PC-3 (cell line): ENCODE measurements around the gene LHFPL6. TPM values are rescaled to one million over a fixed set of nuclear protein-coding genes. Genes with fewer than 3 reads are reported as not detected.

ENCODE experiments used
- ATAC-seq: fragments of 200-7000 bp; cut with Tn5 transposase; 2 replicates; pipeline ENCODE4 v1.9.1; 2020; ENCODE audit warnings: mild to moderate bottlenecking, moderate library complexity
- BruUV-seq: library from RNA; stranded (reverse); fragments of 400-500 nt; replicated peaks from 2 replicates; lab custom pipeline; 2021; lab: Mats Ljungman, UMichigan
- CTCF ChIA-PET: fragments of 300-600 bp; sonication (Branson Sonifier 250); formaldehyde crosslinking; loops from one replicate; lab custom pipeline; 2022; ENCODE audit warnings: antibody characterized with exemption; lab: Charles Lee
- POLR2A ChIA-PET: fragments of 300-600 bp; sonication (Branson Sonifier 250); formaldehyde crosslinking; loops from one replicate; lab custom pipeline; 2022; ENCODE audit warnings: antibody characterized with exemption; ENCODE audit not compliant: unreplicated experiment; lab: Charles Lee
- DNase-seq: peaks from one replicate; pipeline ENCODE4 v3.0.0-alpha.2; 2015
- H2AFZ ChIP-seq: fragments of 300-600 bp; sonication (generic); 2 replicates; pipeline ENCODE4 v1.6.0; 2016; ENCODE audit warnings: antibody characterized with exemption, low read length
- H3F3A ChIP-seq: fragments of 300-600 bp; sonication (generic); one replicate; pipeline ENCODE4 v1.6.0; 2017; ENCODE audit warnings: antibody characterized with exemption, low read length, control low read depth, mild to moderate bottlenecking; ENCODE audit not compliant: unreplicated experiment
- H3K27ac ChIP-seq: fragments of 300-600 bp; sonication (generic); 2 replicates; pipeline ENCODE4 v1.5.1; 2016; ENCODE audit warnings: mild to moderate bottlenecking, low read length
- H3K27me3 ChIP-seq: fragments of 300-600 bp; sonication (generic); 2 replicates; pipeline ENCODE4 v1.6.1; 2016; ENCODE audit warnings: low read length, mixed read lengths
- H3K36me3 ChIP-seq: fragments of 300-600 bp; sonication (generic); 2 replicates; pipeline ENCODE4 v1.6.1; 2016; ENCODE audit warnings: low read depth, mixed run types, low read length, mixed read lengths
- H3K4me1 ChIP-seq: fragments of 300-600 bp; sonication (generic); 2 replicates; pipeline ENCODE4 v1.5.1; 2016; ENCODE audit warnings: low read length; ENCODE audit not compliant: insufficient read depth
- H3K4me2 ChIP-seq: fragments of 300-600 bp; sonication (generic); 2 replicates; pipeline ENCODE4 v1.6.0; 2016; ENCODE audit warnings: low read length
- H3K4me3 ChIP-seq: fragments of 300-600 bp; sonication (generic); 2 replicates; pipeline ENCODE4 v1.5.1; 2016; ENCODE audit warnings: mild to moderate bottlenecking, low read length, mixed read lengths
- H3K79me2 ChIP-seq: fragments of 300-600 bp; sonication (generic); 2 replicates; pipeline ENCODE4 v1.6.1; 2017; ENCODE audit warnings: low read length, mixed read lengths
- H3K9ac ChIP-seq: fragments of 300-600 bp; sonication (generic); 2 replicates; pipeline ENCODE4 v1.6.0; 2016; ENCODE audit warnings: mild to moderate bottlenecking, low read length
- H3K9me2 ChIP-seq: fragments of 300-600 bp; sonication (generic); replicated peaks from 2 replicates; pipeline ENCODE4 v1.6.1; 2016; ENCODE audit warnings: mixed run types, low read length, mixed read lengths
- H3K9me3 ChIP-seq: fragments of 300-600 bp; sonication (generic); 2 replicates; pipeline ENCODE4 v1.6.1; 2016; ENCODE audit warnings: low read length, mixed read lengths
- H4K20me1 ChIP-seq: fragments of 300-600 bp; sonication (generic); 2 replicates; pipeline ENCODE4 v1.6.1; 2016; ENCODE audit warnings: low read length, mixed read lengths
- EZH2 ChIP-seq: fragments of 300-600 bp; sonication (generic); IDR thresholded peaks from one replicate; pipeline ENCODE4 v1.6.1; 2017; ENCODE audit warnings: antibody characterized with exemption, mild to moderate bottlenecking, low read length; ENCODE audit not compliant: unreplicated experiment
- EZH2phosphoT487 ChIP-seq: fragments of 300-600 bp; sonication (generic); IDR thresholded peaks from 2 replicates; pipeline ENCODE4 v1.6.1; 2018; ENCODE audit warnings: mild to moderate bottlenecking, antibody characterized with exemption, low read length, borderline replicate concordance
- intact Hi-C: fragments of 100-400 bp; cut with micrococcal nuclease; formaldehyde crosslinking; loops from 2 replicates; pipeline ENCODE4 v1.9.0; 2023
- total RNA-seq: library from RNA; depleted of rRNA; stranded (reverse); fragments of >200 nt; gene quantifications from 2 replicates; pipeline ENCODE4 v1.2.3, GENCODE V29; 2014
- TF ChIP-seq, protein P1 (sequence below): fragments of 300-600 bp; sonication (generic); conservative IDR thresholded peaks from 2 replicates; pipeline ENCODE4 v1.5.1; 2017; ENCODE audit warnings: antibody characterized with exemption, low read depth, mild to moderate bottlenecking, low read length

LHFPL6 gene
- total RNA-seq, 1 experiment from 2014 or later, result 7.8 TPM

DNA sequence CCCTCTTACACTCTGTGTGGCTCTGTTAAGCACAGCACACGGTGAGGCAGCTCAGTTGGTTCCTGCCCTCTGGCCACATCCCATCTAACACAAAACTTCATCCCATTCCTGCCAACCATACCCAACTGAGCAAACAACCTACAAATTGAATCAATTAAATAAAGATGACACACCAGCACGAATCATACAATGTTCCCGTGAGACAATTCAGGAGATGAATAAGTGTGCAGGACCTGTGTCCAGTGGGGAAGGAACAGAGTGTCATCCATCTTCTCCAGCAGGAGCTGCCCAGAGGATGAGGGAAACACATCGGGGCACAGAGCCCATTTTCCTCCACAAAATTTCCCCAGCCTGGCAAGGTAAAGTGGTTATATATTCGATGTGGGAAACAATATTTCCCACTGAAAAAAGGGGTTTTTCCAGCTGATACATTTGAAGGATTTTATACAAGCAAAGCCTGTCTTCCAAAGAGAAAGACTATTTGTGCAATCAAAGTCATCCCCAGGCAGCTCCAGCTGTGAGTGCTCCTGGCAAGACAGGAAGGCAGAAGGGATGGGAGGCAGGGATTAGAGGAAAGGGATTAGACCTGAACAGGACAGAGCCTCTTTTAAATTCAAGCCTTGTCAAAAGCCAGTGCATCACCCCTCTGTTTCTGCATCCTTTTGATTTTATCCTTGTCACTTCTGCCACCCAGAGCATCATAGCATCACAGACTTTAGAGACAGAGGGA is 240.2 kb downstream of the LHFPL6 start:
- Histone ChIP-seq H3K36me3 (no peaks in the 10 kb centered on the region), H4K20me1 (no peaks in the 10 kb centered on the region), H3K9me3 (no peaks in the 10 kb centered on the region), H3K4me3 (no peak overlapping the region), H3K79me2 (no peaks in the 10 kb centered on the region), H3K27ac (no peak overlapping the region), H3K4me2 (no peak overlapping the region), H2AFZ (no peak overlapping the region), H3K9ac (no peak overlapping the region), H3F3A (no peaks in the 10 kb centered on the region), H3K27me3 (no peaks in the 10 kb centered on the region), H3K4me1 (peaks cover 3% of the 10 kb centered on the region; the same call in 1 of the 2 replicates), H3K9me2 (no peaks in the 10 kb centered on the region)
- TF ChIP-seq, protein P1, sequence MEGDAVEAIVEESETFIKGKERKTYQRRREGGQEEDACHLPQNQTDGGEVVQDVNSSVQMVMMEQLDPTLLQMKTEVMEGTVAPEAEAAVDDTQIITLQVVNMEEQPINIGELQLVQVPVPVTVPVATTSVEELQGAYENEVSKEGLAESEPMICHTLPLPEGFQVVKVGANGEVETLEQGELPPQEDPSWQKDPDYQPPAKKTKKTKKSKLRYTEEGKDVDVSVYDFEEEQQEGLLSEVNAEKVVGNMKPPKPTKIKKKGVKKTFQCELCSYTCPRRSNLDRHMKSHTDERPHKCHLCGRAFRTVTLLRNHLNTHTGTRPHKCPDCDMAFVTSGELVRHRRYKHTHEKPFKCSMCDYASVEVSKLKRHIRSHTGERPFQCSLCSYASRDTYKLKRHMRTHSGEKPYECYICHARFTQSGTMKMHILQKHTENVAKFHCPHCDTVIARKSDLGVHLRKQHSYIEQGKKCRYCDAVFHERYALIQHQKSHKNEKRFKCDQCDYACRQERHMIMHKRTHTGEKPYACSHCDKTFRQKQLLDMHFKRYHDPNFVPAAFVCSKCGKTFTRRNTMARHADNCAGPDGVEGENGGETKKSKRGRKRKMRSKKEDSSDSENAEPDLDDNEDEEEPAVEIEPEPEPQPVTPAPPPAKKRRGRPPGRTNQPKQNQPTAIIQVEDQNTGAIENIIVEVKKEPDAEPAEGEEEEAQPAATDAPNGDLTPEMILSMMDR, result no peak
- TF ChIP-seq EZH2 (no peak), EZH2phosphoT487 (no peak)
- DNase-seq (peak; percentile 17), ATAC-seq (peak; percentile 67)
- intact Hi-C loops, result no loop called here
- CTCF ChIA-PET, result no interaction called here
- BruUV-seq, result no TSS peak
- POLR2A ChIA-PET, result no interaction called here

DNA sequence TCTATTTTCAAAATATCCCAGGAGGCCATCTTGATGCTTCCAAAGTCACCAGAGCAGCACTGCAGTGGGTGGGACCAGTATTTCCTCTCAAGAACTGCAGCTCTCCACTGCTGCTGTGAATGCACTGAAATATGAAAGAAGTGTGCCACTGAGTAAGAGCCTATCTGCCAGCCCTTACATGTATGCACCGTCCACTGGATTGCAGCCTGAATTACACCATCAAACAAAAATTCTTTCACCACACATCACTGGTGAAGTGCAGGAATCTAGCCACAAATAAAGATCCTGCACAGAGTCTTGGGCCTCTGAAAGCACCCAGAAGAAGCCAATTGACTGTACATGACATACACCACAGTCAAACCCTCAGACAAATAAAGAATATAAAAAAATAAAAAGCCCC is 249.0 kb downstream of the LHFPL6 start:
- ChIA-PET POLR2A (no interaction called here), CTCF (no interaction called here)
- H3F3A ChIP-seq, result no peaks in the 10 kb centered on the region
- no peaks in the 10 kb centered on the region for H4K20me1 ChIP-seq
- TF ChIP-seq EZH2 (no peak), EZH2phosphoT487 (no peak)
- TF ChIP-seq, protein P1, result no peak
- ATAC-seq, result no peak
- H3K36me3 ChIP-seq, result no peaks in the 10 kb centered on the region
- H3K4me2 ChIP-seq, result no peak overlapping the region
- H3K9me2 ChIP-seq, result no peaks in the 10 kb centered on the region
- H2AFZ ChIP-seq, result no peak overlapping the region
- H3K27ac ChIP-seq, result no peak overlapping the region
- BruUV-seq, result no TSS peak
- H3K4me3 ChIP-seq, result no peak overlapping the region
- intact Hi-C loops, result no loop called here
- no peaks in the 10 kb centered on the region for H3K9me3 ChIP-seq
- no peaks in the 10 kb centered on the region for H3K79me2 ChIP-seq
- no peak overlapping the region for H3K9ac ChIP-seq
- no peak for DNase-seq
- H3K4me1 ChIP-seq, result no peaks in the 10 kb centered on the region
- H3K27me3 ChIP-seq, result no peaks in the 10 kb centered on the region

DNA sequence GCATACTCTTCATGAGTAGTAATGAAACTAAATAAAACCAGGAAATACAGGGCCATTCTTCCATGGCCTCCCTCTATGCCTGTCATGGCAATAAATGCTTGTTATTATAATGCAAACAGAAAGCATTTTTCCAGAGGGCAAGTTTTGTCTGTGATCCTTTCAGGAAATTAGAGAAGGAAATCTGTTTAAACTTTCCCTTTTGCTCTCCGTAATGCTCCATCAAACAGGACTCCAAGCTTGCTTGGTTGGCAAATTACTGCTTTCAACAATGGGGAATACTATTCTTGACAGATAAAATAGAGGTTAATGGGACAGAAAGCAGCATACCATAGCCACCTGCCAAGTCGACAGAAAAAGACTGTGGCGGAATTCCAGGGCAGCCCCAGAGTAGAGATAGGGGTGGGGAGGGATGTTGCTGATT is 252.5 kb downstream of the LHFPL6 start:
- intact Hi-C loops, result no loop called here
- H3K4me2 ChIP-seq, result no peak overlapping the region
- no peak overlapping the region for H3K9ac ChIP-seq
- no peak overlapping the region for H2AFZ ChIP-seq
- no peaks in the 10 kb centered on the region for H3K36me3 ChIP-seq
- H3K4me3 ChIP-seq, result no peak overlapping the region
- CTCF ChIA-PET, result no interaction called here
- no peaks in the 10 kb centered on the region for H3K9me2 ChIP-seq
- H3K9me3 ChIP-seq, result no peaks in the 10 kb centered on the region
- H3F3A ChIP-seq, result no peaks in the 10 kb centered on the region
- H3K4me1 ChIP-seq, result no peaks in the 10 kb centered on the region
- H3K27me3 ChIP-seq, result no peaks in the 10 kb centered on the region
- POLR2A ChIA-PET, result no interaction called here
- no peak overlapping the region for H3K27ac ChIP-seq
- TF ChIP-seq EZH2phosphoT487 (no peak), EZH2 (no peak)
- TF ChIP-seq, protein P1, result no peak
- no peaks in the 10 kb centered on the region for H4K20me1 ChIP-seq
- DNase-seq (no peak), ATAC-seq (no peak)
- no peaks in the 10 kb centered on the region for H3K79me2 ChIP-seq
- no TSS peak for BruUV-seq
